Ovary (tissue), 3 donors: Measurements from ENCODE around the gene TMEM63C.

Experiments used
- CTCF ChIP-seq, 3 donors: fragments of 450-650 bp in 2 of 3; fragments of 200-600 bp in 1 of 3; IDR thresholded peaks; one replicate each; pipeline versions ENCODE4 v1.5.1 to v1.8.0; 2016 to 2022; ENCODE audit warnings: antibody characterized with exemption in 3 of 3, mild to moderate bottlenecking in 1 of 3
- EP300 ChIP-seq: sonication (generic); formaldehyde crosslinking; IDR thresholded peaks from one replicate; pipeline ENCODE4 v1.6.1; 2017; ENCODE audit warnings: antibody characterized with exemption
- POLR2A ChIP-seq: fragments of 450-650 bp; IDR thresholded peaks from one replicate; pipeline ENCODE4 v1.6.1; 2017; ENCODE audit warnings: antibody characterized with exemption, mild to moderate bottlenecking, moderate library complexity
- donor health status: DM: no; HTN: no; CAD: no.

- TF ChIP-seq EP300 (no peak), CTCF (IDR thresholded peaks at IDR 0.05) (no peak), POLR2A (no peak)
These were observed 11.6 kb upstream of the TMEM63C start for GRCh38 chr14:77170045-77170444.
